ENCODE measurements around the gene CD274. TPM values are rescaled to one million over a fixed set of nuclear protein-coding genes. Genes with fewer than 3 reads are reported as not detected.
"Not testable (repeated sequence)": the region's sequence is repeated elsewhere in the genome, so short reads cannot be mapped to it uniquely, and the experiment has no call there.

Gene CD274
- total RNA-seq, 1 experiment from 2014 or later, result 98.4 TPM

DNA sequence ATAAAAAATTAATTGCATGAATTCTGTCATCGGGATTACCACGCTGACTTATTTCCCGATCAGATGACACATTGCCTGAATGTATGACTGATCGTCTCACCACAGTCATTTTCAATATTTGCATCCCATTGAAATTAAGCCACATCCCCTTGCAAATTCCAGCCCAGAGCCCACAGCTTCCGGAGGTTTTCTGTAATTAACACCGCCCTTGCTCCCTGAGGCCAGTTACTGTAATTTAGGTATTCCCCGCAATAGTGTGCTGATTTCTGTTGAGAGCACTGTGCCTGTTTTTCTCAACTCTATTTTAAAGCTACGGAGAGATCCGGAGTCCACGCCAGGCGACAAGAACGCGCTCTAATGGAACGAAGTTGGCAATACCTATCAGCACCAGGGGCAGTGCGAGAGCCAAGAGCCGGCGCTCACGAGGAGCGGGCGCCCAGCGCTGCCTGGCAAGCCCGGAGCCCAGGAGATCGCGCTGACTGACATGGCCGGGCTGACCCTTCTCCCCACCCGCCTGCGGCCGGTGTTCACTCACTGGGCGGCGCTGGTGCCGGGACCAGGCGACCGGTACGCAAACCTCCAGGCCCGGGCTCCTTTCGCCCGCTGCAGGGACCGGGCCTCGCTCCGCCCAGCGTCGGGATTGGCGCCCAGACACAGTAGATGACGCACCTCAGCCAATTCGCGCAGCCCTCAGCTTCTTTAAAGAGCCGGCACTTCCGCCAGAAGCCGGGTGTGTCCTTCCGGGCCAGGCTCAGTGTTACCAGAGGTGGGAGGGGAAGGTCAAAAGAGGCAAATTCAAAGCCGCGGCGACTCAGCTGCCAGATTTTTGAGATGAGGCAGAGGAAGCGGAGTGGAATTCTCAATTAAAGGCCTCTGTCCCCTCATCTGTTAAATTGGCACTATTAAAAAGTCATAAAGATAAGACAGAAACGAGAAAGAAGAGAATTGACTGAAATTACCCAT is 12.8 kb upstream of the CD274 start, which contains the start of gene PLGRKT:
Gene PLGRKT (minus strand): TSS at position 672 of the 963 bp plus-strand sequence. CDS start 5,948 bp downstream, outside the sequence.
- peak; percentile 89 for DNase-seq (ENCODE audit: extremely low read depth, low read depth)

DNA sequence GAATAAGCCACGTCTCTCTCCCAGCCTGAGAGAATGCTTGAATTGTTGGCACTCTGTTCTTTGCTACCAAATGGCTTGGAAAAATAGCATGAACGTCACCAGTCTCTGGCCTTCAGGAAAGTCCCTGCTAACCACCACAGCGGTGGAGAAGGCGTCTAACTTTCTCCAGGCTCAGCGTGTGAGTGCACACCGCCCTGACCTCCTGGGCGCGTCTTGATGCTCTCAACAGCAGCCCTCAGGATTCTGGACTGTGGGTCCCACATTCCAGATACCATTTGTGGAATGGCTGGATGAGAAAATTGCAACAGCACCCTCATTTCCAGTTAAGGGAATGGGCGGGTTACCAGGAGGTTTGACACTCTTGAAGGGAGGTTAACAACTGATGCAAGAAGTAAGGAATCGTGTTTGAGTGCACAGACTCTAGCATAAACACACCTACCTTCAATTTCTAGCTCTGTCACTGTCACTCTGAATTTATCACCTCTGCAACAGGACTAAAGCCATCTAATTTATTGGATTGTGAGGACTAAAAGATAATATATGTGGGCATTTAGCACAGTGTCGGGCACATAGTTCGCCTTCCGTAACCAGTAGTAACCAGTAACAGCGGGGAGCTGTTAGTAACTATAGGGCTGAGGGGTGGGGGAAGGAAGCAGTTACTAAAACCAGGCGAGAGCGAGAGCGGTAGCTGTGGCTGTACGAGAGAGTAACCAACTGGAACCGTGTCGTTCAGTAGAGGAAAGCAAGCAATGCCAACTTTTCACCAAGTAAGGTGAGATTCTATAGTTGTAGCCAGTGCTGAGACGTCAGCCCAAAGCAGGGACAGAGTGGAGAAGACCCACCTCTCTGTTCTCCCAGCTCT is 11.8 kb upstream of the CD274 start:
- DNase-seq (ENCODE audit: extremely low read depth, low read depth), result peak; percentile 47

DNA sequence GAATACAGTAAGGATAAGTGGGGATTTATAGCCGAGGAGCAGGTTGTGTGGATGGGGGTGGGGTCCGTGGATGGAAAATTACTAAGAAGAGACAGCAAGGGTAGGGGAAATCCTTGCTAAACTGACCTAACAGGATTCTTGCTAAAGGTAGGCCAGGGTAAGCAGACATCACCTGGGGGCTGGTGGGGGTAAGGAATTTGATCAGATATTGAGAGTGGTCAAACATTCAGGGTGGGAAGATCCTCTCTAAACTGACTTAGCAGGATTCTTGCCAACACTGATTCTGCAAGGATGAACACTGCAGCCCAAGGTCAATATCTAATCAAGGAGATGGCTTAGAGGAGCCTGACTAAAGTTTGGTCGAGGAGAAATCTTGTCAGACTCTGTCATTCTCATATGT is 9.9 kb upstream of the CD274 start:
- no peak for DNase-seq (ENCODE audit: extremely low read depth, low read depth)

DNA sequence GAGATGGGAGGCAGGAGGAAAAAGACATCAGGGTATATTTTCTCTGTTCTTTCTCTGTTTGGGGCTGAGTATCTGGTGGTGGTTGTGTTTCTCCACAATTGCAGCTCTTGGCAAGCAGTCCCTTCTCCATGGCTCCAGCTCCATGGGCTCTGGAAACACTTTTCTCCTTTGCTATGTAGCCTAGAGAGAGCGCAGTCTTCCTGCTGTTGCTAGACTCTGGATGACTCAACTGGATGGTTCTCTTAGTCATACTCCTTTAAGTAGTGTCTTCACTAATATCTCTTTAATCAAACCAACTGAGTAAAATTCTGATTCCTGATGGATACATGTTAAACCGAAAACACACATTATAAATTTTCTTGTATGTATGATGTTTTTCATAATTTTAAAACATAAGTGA is 9.3 kb upstream of the CD274 start:
- no peak for DNase-seq (ENCODE audit: extremely low read depth, low read depth)

DNA sequence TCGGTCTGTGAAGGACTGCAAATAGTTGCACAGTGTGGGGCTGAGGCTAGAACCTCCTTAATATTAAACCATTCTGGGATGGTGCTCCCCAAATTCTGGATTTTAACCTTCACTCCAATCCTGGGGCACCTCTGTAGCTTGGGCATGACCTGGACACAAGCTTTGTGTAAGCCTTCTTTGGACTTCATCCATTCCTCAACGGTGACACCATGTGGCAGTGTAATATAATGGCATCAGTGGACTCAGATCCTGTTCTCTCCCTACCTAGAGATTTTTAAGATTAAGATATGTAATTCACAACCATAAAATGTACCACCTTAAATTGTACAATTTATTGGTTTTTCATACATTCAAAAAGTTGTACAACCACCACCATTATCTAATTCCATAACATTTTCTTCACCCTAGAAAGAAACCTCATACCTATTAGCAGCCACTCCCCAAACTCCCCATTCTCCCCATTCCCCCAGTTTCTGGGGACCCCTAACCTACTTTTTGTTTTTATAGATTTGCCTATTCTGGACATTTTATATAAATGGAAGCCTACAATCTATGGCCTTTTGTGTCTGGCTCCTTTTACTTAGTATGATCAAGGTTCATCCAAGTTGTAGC is 7.8 kb upstream of the CD274 start:
- DNase-seq (ENCODE audit: extremely low read depth, low read depth), result peak; percentile 52

DNA sequence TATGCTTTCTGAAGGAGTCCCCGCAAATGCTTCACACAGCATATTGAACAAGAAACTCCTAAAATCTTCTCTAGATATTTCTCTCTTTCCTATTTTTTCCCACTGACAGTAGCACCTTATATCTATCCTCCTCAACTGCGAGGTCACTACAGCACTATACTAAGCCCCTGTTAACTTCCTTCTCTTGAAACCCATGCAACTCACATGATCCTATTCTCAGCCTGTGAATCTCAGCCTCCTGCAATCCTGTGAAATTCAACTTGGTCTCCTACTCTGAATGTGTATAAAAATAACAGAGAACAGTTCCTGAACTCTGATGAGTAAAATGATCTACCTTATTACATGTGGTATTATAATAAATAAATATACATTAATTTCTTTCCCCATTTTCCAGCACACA is 6.5 kb upstream of the CD274 start:
- DNase-seq (ENCODE audit: extremely low read depth, low read depth), result no peak

DNA sequence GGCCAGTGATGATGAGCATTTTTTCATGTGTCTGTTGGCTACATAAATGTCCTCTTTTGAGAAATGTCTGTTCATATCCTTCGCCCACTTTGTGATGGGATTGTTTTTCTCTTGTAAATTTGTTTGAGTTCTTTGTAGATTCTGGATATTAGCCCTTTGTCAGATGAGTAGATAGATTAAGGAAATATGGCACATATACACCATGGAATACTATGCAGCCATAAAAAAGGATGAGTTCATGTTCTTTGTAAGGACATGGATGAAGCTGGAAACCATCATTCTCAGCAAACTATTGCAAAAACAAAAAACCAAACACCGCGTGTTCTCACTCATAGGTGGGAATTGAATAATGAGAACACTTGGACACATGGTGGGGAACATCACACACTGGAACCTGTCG is 5.2 kb upstream of the CD274 start:
- not testable (repeated sequence) for DNase-seq (ENCODE audit: extremely low read depth, low read depth)

DNA sequence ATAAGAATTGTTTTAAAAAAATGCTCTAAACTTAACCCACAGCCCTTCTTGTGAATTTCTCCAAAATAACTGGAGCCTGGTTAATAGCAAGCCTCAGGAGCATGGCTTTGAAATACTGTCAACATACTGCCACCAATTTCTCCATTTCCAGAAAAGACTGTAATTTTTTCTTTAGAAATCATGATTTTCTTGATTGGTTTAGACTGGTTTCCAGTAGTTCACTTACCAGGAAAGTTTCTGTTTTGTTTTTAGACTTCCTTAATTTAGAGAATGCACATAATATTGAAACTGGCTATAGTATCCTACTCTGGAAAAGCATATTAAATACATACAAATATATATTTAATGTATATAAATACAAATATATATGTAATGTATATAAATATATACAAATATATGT is 4.5 kb upstream of the CD274 start:
- no peak for DNase-seq (ENCODE audit: extremely low read depth, low read depth)

DNA sequence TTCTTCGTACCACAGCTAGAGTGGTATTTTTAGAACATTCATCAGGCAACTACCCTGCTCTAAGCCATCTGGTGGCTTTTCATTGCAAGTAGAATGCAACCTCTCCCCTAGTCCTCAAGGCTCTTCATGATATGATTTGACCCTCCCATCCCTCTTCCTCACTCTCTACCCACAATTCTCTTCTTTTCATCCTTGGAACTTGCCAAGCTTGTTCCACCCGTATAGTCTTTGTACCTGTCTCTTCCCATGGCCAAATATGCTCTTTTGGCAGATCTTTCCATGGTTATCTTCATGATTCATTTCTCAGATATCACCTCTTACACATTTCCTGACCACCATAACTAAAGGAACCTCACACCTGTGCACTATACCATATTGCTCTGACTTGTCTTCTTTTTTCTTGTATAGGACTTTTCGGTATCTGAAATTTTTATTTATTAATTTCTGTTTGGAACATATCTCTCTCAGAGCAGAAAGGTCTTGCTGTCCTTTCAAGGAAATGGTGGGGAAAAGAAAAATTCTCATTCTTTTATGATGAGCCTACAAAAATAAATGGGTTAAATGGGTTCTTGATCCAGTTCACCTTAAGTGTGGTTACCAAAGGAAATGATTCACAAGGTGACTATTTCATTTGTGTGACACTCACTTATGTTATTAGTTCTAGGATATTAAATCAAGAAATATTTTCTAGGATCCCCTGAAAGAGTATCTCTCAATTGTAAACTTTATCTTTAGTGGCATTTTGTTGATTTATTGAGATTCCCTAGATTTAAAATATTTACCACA is 3.7 kb upstream of the CD274 start:
- no peak for DNase-seq (ENCODE audit: extremely low read depth, low read depth)

DNA sequence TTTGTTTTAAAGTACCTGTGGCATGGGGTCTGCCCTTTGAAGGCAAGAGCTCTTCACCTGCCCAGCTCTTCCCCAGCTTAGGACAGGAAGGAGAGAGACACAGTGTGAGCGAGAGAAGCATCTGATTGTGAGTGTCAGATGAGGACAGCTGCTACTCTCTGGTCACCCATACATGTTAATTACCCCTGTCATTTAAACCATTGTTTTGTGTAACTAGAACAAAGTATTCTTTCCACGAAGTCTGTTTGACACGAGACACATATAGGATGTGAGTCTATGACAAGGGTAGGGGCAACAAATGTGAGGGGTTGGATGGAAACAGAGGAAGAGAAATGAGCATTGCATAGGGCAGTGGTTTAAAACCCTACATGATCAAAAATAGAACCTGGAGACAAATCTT is 3.0 kb upstream of the CD274 start:
- DNase-seq (ENCODE audit: extremely low read depth, low read depth), result no peak

DNA sequence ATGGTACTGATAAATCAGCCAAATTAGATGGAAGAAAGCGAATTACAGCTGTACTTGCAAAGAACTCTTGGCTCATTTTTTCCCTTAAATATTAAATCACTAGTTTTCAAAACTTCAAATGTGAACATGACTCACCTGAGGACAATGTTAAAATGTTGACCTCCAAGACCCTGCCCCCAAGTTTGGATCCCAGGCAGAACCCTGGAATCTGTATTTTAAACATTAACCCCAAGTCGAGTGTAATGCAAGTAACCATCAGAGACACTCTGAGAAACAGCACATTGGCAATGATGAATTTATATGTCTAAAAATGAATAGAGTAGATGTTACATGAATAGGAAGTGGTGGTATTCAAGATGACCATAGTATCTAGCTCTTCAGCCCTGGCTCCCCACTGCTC is 2.3 kb upstream of the CD274 start:
- no peak for DNase-seq (ENCODE audit: extremely low read depth, low read depth)

DNA sequence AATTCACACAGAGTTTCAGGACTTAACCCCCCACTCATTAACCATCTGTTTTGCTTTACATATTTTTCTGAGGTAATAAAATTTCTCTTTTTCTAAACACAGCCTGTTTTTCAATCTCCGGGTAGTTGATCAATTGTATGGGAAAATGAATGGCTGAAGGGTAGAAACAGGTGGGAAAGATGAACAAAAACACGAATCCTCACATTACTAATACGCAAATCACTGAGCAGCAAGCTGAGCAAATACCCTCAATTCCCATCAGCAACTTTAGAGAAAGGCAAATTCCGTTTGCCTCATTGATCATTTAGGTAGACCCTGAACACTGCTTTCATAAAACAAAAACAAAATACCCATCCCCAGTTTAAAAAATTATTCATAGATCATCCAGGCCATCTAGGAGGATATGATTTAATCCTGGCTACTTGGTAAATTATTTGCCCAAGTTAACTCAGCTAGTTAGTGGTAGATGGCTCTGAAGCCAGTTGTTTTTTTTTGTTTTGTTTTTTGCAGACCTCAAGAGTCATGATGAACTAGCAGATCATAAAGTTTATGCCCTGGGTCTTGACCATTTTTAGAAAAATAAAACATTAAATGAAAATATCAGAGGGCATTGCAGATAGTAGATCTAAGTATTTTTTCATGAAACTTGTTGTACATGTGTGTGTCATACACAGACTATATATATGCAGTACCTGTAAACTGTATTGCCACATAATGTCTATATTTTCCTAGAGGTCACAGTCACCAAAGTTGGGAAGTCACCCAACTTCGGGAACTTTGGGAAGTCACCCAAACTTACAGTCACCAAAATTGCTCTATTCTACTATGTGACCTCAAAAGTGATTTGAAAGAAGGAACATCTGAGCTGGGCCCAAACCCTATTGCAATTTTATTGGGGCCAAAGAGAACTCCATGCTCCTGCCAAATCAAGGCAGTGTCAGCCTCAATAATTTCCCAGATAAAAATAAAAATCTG is 1.6 kb upstream of the CD274 start:
- DNase-seq (ENCODE audit: extremely low read depth, low read depth), result no peak

DNA sequence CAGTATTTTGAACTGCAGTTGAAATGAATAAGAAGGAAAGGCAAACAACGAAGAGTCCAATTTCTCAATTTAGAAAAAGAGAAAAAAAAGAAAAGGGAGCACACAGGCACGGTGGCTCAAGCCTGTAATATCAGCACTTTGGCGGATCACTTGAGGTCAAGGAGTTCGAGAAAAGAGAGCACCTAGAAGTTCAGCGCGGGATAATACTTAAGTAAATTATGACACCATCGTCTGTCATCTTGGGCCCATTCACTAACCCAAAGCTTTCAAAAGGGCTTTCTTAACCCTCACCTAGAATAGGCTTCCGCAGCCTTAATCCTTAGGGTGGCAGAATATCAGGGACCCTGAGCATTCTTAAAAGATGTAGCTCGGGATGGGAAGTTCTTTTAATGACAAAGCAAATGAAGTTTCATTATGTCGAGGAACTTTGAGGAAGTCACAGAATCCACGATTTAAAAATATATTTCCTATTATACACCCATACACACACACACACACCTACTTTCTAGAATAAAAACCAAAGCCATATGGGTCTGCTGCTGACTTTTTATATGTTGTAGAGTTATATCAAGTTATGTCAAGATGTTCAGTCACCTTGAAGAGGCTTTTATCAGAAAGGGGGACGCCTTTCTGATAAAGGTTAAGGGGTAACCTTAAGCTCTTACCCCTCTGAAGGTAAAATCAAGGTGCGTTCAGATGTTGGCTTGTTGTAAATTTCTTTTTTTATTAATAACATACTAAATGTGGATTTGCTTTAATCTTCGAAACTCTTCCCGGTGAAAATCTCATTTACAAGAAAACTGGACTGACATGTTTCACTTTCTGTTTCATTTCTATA is 602 bp upstream of the CD274 start:
- DNase-seq (ENCODE audit: extremely low read depth, low read depth), result no peak

DNA sequence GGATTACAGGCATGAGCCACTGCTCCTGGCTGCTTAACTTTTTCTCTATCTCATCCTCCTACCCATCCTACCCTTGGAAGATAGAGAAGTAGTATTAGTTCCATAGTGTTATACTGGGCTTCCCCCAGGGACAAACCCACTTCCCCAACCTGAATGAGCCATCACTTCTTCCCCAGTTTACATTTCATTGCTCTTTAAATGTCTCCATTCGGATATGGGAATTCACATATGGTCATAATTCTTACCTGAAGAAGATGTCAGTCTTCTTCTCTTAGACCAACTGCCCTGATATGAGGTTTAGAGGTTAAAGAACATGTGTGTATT is 1.9 kb downstream of the CD274 start:
- DNase-seq (ENCODE audit: extremely low read depth, low read depth), result no peak

DNA sequence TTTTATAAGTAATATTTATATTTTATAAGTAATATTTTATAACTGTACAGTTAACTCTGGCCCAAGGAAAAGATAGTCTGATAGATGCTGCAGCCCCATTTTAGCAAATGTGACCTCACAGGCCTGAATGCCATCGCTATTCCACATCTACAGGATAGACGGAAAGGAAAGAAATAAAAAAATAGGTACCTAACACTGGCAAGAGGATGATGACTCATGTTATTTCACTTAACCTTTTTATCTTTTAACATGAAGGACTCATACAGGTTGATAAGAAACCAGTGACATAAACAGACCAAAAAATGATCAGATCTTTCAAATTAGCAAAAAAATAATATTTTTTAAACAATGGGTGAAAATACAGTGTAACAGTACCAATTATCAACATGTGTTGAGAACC is 2.7 kb downstream of the CD274 start:
- no peak for DNase-seq (ENCODE audit: extremely low read depth, low read depth)

DNA sequence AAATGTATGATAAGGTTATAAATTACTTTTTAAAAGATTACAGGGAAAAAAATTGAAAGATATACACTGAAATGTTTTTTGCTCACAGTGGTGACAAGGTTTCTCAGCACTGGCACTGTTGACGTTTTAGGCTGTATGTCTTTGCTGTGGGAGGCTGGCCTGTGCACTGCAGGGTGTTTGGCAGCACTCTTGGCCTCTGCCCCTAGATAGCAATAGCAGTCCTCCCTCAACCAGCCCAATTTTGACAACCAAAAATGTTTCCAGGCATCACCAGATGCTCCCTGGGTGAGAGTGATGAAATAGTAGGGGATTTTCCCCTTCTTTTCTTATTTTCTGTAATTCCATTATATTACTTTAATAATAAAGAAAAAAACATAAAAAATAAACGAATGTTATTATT is 3.3 kb downstream of the CD274 start:
- DNase-seq (ENCODE audit: extremely low read depth, low read depth), result no peak

DNA sequence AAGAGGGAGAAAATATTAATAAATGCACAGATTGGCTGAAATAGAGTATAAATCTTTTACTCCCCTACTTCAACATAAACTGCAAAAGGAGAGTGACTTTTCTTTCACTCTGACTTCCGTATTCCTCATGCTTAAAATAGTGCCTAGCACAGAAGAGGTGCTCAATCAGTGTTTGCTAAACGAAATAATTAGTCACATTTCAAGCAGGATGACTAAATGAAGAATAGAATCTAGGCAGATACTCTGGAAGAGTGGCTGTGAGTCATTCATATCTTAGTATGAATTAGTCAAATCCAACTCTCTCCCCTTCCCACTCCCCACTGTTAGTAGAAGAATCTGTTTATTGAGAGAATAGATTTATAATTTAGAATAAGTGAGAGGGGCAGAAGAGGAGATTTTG is 4.8 kb downstream of the CD274 start:
- DNase-seq (ENCODE audit: extremely low read depth, low read depth), result peak; percentile 40

DNA sequence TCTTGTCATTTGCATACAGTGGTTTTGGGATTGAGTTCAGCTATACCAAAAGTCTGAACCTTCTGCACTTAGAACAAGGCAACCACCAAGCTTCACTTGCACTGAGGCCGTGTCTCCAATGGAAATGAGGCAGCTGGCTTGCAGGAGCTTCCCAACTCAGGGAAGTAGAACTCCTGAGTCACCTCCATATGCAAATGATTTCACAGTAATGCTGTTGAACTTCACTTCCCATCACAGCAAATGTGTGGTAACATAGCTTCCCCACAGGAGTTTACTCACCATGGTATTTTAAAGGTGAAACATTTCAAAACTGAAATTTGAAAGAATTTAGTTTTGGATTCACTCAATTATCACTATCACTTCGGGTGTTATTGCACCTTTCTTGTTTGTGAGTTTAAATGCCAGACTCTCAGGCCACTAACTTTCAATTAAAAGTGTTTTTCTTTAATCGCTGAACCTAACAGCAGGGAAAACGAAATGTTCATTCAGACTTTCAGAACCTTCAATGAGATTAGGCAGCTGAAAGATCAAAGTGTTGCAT is 9.0 kb downstream of the CD274 start:
- DNase-seq (ENCODE audit: extremely low read depth, low read depth), result no peak
